Measurements from ENCODE around the gene RNPEPL1. TPM values are rescaled to one million over a fixed set of nuclear protein-coding genes. Genes with fewer than 3 reads are reported as not detected.

The RNPEPL1 gene
- total and polyA plus RNA-seq, 2 donors from 2014 or later = 65.4 to 77.4 TPM

- no peak for FAIRE-seq
- H3K9ac ChIP-seq (ENCODE audit: low read length in 3 of 3) = no peak overlapping the region
- intact Hi-C loops (cut with DNase I) = no loop called here
- no peak for TF ChIP-seq CTCF (IDR thresholded peaks at IDR 0.05; ENCODE audit: borderline replicate concordance, extremely low read depth, insufficient read depth)
- H3K36me3 ChIP-seq (ENCODE audit: control insufficient read depth in 2 of 3, insufficient read depth in 3 of 3, low read length in 3 of 3) = peaks cover 0 to 5% (median 0%) of the 10 kb centered on the region in 3 donors
- H3K27ac ChIP-seq (ENCODE audit: low read depth in 2 of 2, low read length in 2 of 2) = no peak overlapping the region
- no peak overlapping the region for H3K4me3 ChIP-seq (ENCODE audit: low read length in 3 of 3)
- H3K4me1 ChIP-seq (ENCODE audit: control insufficient read depth in 2 of 3, insufficient read depth in 2 of 3, low read depth in 1 of 3, low read length in 3 of 3) = no peaks in the 10 kb centered on the region
- no peaks in the 10 kb centered on the region for H3K9me3 ChIP-seq (ENCODE audit: control insufficient read depth in 2 of 3, insufficient read depth in 1 of 3, low read length in 3 of 3)
- peaks cover 3% of the 10 kb centered on the region for H3K27me3 ChIP-seq (ENCODE audit: control insufficient read depth, insufficient read depth, low read length)
- peak in 1 of 5 donors; percentile 31 for DNase-seq
Measured at GRCh38 chr2:240522406-240522805, 45.9 kb upstream of the RNPEPL1 start.

GRCh38 chr2:240523451-240524281, 44.6 kb upstream of the RNPEPL1 start:
- intact Hi-C loops (cut with DNase I) = no loop called here
- Histone ChIP-seq H3K9ac (ENCODE audit: low read length in 3 of 3) (no peak overlapping the region), H3K27me3 (ENCODE audit: control insufficient read depth, insufficient read depth, low read length) (peaks cover 3% of the 10 kb centered on the region), H3K27ac (ENCODE audit: low read depth in 2 of 2, low read length in 2 of 2) (no peak overlapping the region), H3K36me3 (ENCODE audit: control insufficient read depth in 2 of 3, insufficient read depth in 3 of 3, low read length in 3 of 3) (peaks cover 0 to 5% (median 0%) of the 10 kb centered on the region in 3 donors), H3K4me3 (ENCODE audit: low read length in 3 of 3) (no peak overlapping the region), H3K4me1 (ENCODE audit: control insufficient read depth in 2 of 3, insufficient read depth in 2 of 3, low read depth in 1 of 3, low read length in 3 of 3) (no peaks in the 10 kb centered on the region), H3K9me3 (ENCODE audit: control insufficient read depth in 2 of 3, insufficient read depth in 1 of 3, low read length in 3 of 3) (no peaks in the 10 kb centered on the region)
- FAIRE-seq (no peak), DNase-seq (peak in 1 of 5 donors; percentile 26)
- no peak for TF ChIP-seq CTCF (IDR thresholded peaks at IDR 0.05; ENCODE audit: borderline replicate concordance, extremely low read depth, insufficient read depth)

- FAIRE-seq = no peak
Measured at GRCh38 chr2:240524963-240525718, 43.1 kb upstream of the RNPEPL1 start.

More at GRCh38 chr2:240524963-240525718, 43.1 kb upstream of the RNPEPL1 start:
- Histone ChIP-seq H3K4me1 (ENCODE audit: control insufficient read depth in 2 of 3, insufficient read depth in 2 of 3, low read depth in 1 of 3, low read length in 3 of 3) (no peaks in the 10 kb centered on the region), H3K36me3 (ENCODE audit: control insufficient read depth in 2 of 3, insufficient read depth in 3 of 3, low read length in 3 of 3) (peaks cover 0 to 5% (median 0%) of the 10 kb centered on the region in 3 donors), H3K9ac (ENCODE audit: low read length in 3 of 3) (no peak overlapping the region), H3K4me3 (ENCODE audit: low read length in 3 of 3) (no peak overlapping the region), H3K27ac (ENCODE audit: low read depth in 2 of 2, low read length in 2 of 2) (no peak overlapping the region), H3K27me3 (ENCODE audit: control insufficient read depth, insufficient read depth, low read length) (peaks cover 3% of the 10 kb centered on the region), H3K9me3 (ENCODE audit: control insufficient read depth in 2 of 3, insufficient read depth in 1 of 3, low read length in 3 of 3) (no peaks in the 10 kb centered on the region)
- no peak for DNase-seq
- no peak for TF ChIP-seq CTCF (IDR thresholded peaks at IDR 0.05; ENCODE audit: borderline replicate concordance, extremely low read depth, insufficient read depth)
- intact Hi-C loops (cut with DNase I) = no loop called here

Measured in kidney (tissue), 14 donors.